NOMO-1 treated with DMSO at 0.1 percent for 48 hours (cell line): Measurements from ENCODE around the gene PACSIN3.
"Not testable (repeated sequence)": the region's sequence is repeated elsewhere in the genome, so short reads cannot be mapped to it uniquely, and the experiment has no call there.

Source experiments
- DNase-seq: peaks from one replicate; lab custom pipeline; 2025; ENCODE audit not compliant: unreplicated experiment; lab: John Stamatoyannopoulos, UW

The PACSIN3 gene

DNA sequence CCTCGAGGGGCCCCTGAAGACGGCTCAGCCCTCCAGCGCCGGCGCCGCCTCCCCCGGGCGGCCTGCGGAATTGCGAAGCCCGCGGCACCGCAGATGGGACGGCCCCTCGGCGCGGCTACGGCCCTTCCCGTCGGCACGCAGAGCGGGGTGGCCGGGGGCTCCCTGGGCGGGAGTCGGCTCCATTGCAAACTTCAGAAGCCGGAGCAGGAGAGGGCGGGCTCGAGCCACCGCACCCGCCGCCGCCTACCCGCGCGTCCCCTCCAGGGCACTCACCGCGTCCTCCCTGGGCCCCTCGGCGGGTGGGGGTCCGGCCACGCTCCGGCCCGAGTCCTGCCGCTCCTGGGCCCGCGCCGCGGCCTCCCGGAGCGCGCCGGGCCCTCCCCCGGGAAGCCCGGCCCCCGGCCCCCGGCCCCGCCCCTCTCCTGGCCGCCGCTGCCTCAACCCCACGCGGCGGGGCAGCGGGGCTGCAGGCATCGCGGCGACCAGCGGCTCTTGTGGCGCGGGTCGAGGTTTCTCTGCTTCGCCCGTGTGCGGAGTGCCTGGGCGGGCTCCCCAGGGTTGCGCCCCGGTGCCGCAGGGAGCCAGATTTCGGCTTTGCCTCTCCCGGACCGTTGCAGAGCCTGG is at the start of gene PACSIN3:
PACSIN3 (minus strand) TSS at position 359 of the 624 bp plus-strand sequence. CDS start 3,707 bp downstream, outside the sequence.
- peak; percentile 25 for DNase-seq

GRCh38 chr11:47235163-47235562 is 48.9 kb upstream of the PACSIN3 start:
- no peak for DNase-seq

DNA sequence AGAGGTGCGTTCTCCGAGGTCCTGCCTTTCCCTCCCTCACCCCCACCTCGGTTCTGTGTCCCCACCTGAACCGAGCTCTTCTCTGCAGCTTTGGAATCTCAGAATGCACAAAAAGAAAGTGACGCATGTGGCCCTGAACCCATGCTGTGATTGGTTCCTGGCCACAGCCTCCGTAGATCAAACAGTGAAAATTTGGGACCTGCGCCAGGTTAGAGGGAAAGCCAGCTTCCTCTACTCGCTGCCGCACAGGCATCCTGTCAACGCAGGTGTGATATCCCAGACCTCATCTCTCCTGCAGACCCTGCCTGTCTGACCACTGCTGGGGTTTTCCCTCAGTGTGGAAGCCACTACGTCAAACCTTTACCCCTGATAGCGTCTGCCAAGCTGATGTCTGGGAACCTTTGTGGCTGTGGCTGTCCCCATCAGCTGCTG is 48.5 kb upstream of the PACSIN3 start:
- DNase-seq, result no peak

DNA sequence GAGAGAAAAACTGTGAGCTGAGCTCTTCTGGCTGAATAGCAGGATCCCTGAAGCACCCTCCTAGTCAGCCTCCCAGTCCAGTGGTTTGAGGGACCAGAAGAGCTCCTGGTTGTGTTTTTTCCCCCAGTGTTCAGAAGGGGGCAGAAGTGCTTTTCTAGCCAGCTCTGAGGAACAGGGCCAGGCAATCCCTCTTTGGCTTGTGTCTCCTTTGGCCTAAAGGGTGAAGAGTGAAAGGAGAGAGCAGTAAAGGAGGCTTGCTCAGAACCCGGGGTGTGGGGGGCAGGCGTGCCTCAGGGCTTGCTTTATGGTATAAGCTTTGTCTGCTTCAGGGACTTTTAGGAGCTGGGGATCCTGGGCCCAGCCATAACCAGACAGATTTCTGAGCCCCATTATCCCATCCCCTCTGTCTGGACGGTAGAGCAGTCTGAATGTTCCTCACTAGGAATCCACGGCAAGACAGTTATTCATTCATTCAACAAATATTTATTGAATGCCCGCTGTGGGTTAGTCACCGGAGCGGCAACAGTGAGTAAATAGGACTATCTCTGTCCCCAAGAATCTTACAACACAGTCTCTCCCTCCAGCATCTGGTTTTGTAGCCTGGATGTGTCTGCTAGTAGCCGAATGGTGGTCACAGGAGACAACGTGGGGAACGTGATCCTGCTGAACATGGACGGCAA is 47.9 kb upstream of the PACSIN3 start:
- peak; percentile 10 for DNase-seq

DNA sequence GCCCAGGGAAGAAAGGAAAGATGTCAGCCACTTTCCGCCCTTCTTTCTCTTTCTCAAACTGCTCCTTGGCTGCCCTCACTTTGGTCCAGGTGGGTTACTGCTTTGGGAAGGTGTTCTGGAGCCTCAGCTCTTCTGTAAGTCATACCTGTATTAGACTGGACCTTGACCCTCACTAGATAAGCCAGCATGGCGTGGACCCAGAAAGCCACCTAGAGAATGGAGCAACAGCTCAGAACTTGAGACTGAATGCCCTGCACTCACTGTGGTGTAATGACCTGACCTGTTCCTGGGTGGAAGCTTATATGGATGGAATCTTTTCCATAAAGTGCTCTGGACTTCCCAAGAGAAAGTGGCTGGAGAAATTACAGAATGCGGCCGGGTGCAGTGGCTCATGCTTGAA is 46.8 kb upstream of the PACSIN3 start:
- DNase-seq, result no peak

GRCh38 chr11:47229161-47229560 is 42.9 kb upstream of the PACSIN3 start:
- no peak for DNase-seq

DNA sequence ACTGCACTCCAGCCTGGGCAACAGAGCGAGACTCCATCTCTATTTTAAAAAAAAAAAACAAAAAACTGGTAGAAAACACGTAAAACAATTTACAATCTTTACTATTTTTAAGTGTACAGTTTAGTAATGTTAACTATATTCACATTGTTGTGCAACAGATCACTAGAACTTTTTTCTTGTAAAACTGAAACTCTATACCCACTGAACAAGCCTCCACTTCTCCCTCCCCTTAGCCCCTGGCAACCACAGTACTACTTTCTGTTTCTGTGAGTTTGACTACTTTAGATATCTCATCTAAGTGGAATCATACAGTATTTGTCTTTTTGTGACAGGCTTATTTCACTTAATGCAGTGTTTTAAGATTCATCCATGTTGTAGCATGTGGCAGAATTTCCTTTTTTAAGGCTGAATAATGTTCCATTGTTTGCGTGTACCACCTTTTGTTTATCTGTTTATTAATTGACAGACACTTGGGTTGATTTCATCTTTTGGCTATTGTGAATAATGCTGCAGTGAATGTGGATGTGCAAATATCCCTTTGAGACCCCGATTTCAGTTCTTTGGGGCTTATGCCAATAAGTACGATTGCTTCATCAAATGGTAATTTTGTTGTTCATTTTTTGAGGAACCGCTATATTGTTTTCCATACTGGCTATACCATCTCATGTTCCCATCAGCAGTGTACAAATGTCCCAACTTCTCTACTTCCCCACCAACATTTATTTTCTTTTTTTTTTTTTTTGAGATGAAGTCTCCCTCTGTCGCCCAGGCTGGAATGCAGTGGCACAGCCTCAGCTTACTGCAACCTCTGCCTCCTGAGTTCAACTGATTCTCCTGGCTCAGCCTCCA is 39.5 kb upstream of the PACSIN3 start:
- DNase-seq, result no peak

GRCh38 chr11:47222696-47223095 is 36.5 kb upstream of the PACSIN3 start:
- DNase-seq, result no peak

DNA sequence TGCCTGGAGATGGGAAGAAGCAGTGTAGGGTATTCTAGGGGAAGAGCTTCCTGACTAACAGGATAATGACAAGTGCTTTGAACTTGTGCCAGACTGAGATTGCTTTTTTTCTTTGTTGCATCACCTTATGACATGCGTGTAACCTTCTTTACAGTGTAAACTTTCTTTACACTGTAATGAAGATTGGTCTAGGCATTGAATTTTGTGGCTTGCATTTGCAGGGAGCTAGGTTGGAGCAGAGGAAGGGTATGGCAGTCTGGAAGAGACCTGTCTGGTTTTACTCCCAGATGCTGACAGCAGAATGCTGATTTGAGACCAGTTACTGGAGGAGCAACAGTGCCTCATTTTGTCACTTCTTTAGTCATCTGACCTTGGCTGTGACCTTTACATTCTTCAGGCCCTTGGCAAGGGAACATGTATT is 34.2 kb upstream of the PACSIN3 start:
- DNase-seq, result no peak

DNA sequence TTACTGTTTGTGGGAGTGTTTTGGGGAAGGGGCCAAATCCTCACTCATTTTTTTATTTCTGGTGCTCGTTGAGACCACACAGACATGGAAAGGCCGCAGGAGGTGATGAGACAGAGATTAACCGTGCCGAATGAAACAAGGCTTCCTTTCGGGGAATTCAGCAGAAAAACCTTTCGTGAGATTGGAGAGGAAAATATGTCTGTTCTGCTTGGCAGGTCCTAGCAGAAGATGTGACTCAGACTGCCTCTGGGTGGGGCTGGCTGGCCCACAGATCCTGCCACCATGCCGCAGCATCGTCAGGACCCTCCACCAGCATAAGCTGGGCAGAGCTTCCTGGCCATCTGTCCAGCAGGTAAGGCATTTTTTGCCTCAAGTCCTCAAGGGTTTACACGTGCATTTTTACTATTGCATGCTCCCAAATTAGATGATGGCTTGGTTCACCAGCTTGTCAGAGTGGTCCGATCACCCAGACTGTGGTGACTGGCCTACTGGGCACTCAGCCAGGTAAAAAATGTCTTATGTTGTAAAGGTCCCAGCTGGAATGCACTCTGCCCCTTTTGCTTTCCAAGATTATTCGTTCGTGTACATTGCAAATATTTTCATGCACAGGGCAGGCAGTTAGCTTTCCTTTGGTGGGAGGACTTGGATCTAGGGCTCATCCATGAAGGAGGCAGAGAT is 30.0 kb upstream of the PACSIN3 start:
- peak; percentile 30 for DNase-seq

DNA sequence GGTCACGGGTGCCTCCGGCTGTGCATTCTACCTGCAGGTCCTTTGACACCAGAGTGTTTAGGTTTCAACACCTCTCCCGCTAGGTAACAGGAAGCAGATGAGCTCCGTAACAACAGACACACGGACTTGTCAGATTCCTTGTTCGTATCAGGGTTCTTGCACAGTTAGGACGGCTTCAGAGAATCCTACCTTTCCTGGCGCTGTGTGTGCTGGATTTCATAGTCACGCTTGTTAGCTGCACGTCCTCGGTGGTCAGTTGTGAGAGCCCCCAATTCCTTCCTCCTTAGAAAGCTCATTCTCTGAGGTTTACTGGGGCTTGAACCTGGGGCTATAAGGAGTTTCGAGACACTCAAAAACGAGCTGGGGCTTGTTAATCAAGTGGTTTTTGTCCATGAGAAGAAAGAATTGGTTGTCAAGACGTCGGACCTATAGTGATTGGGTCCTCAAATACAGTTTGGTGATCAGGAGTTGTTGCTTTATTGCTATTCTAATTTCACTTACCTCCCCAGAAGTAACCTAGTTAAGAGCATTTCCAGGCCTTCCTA is 29.2 kb upstream of the PACSIN3 start:
- no peak for DNase-seq

- DNase-seq, result peak; percentile 92
Observed at GRCh38 chr11:47213950-47214565, 27.8 kb upstream of the PACSIN3 start.

DNA sequence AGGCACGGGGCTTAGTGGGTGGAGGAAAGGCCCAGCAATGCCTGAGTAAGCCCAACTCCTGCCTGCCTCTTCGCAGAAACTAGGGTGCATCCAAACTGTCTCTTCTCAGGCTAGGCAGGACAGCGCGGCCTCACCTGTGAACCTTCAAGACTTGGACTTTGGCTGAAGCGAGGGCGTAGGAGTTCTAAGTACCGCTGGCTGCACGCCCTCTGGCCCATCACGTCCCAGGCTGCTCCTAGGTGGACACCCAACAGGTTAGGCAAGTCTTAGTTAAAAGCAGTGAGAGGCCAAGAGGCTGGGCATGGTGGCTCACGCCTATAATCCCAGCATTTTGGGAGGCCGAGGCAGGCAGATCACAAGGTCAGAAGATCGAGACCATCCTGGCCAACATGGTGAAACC is 26.7 kb upstream of the PACSIN3 start:
- no peak for DNase-seq

- DNase-seq, result no peak
Observed at GRCh38 chr11:47208628-47209027, 22.4 kb upstream of the PACSIN3 start.

DNA sequence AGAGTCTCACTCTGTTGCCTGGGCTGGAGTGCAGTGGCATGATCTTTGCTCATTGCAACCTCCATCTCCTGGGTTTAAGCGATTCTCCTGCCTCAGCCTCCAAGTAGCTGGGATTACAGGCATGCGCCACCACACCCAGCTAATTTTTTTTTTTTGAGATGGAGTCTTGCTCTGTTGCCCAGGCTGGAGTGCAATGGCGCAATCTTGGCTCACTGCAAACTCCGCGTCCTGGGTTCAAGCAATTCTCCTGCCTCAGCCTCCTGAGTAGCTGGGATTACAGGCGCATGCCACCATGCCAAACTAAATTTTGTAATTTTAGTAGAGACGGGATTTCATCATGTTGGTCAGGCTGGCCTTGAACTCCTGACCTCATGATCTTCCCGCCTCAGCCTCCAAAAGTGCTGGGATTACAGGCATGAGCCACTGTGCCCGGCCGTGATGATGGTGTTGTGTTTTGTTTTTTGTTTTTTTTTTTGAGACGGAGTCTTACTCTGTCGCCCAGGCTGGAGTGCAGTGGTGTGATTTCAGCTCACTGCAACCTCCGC is 21.8 kb upstream of the PACSIN3 start:
- not testable (repeated sequence) for DNase-seq

DNA sequence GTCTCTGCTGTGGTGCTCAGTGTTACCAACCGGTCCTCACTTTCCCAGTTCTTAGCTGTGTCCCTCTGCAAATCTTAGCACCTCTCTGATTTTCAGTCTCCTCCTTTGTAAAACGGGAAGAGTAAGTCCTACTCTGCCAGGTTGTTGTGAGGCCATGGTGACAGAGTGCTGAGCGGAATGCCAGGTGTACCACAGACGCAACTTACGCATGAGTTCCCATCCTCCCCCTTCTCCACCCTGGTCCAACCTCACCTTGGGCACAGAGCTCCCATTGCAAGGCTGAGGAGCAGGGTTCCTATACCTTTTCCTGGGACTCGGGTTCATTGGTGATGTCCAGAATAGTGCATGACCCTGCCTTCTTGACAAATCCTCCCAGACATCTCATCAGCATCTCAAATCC is 21.2 kb upstream of the PACSIN3 start:
- DNase-seq, result no peak

DNA sequence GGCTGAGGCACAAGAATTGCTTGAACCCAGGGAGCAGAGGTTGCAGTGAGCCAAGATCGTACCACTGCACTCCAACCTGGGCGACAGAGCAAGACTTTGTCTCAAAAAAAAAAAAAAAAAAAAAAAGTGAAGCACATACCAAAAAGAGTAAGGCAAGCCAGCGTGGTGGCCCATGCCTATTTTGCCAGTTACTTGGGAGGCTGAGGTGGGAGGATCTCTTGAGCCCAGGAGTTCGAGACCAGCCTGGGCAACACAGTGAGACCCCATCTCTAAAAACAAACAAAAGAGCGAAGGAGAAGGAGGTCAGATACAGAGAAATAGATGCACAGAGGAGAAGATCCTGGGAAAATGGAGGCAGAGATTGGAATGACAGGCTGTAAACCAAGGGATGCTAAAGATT is 20.3 kb upstream of the PACSIN3 start:
- DNase-seq, result not testable (repeated sequence)

DNA sequence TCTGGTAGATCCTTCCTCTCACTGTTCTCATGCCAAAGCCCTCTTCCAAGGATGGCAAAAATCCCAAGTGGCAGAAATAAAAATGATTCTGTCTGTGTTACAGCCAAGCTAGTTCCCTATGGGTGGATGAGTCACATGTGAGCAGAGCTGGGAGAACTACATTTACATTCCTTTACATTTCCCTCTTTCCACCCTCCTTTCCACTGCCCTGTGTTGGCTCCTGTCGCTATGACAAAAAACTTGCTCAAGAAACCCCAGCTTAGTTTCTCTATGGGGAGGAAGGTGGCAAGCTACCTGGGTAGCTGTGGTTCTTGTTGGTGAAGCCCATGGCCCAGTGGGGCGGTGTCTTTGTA is 18.4 kb upstream of the PACSIN3 start:
- no peak for DNase-seq

GRCh38 chr11:47202576-47202975 is 16.3 kb upstream of the PACSIN3 start:
- DNase-seq, result no peak

- no peak for DNase-seq
Observed at GRCh38 chr11:47201015-47201414, 14.8 kb upstream of the PACSIN3 start.
